HG02763 (cell line): ENCODE results near the gene DNAJC1.

Experiments
- ATAC-seq: cut with Tn5 transposase; IDR thresholded peaks from one replicate; pipeline ENCODE4 v1.9.1; 2021; ENCODE audit warnings: mild to moderate bottlenecking, moderate library complexity; ENCODE audit not compliant: unreplicated experiment

The DNAJC1 gene

DNA sequence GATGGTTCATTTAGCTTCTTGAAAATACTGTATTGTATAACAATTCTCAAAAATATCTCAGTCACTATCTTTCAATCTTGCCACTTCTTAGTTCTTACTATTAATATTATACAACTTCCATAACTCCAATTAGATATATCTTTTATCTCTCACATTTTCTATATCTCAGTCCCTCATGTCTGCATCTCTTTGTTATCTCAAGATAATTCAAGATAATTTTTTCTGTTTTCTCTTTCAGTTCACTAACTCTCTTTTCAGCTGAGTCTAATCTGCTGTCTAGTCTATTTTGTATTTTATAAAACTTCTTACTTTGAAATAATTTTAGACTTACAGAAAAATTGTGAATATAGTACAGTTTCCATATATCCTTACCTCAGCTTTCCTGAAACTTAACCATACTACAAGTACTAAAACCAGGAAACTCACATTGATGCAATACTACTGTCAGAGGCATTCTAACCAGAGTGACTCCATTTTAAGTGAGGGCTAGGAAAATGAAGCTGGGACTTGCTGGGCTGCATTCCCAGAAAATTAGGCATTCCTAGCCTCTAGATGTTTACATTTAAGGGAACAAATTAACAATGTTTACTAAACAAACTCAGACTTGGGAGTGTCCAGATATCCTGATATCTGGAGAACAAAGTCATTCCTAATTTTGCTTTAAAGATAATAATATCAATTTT, 38.4 kb downstream of the DNAJC1 start:
- ATAC-seq: no peak

DNA sequence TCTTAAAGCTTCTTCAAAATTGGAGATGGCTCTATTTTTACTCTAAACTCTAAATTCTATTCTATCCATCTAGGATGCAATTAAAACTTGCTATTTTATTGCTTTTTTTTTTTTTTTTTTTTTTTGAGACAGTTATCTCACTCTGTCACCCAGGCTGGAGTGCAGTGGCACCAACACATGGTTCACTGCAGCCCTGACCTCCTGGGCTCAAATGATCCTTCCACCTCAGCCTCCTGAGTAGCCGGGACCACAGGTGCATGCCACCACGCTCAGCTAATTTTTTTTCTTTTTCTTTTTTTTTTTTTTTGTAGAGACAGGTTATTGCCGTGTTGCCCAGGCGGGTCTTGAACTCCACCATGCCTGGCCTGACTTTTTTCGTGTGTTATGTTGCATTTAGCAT, 41.2 kb downstream of the DNAJC1 start:
- ATAC-seq: no peak

DNA sequence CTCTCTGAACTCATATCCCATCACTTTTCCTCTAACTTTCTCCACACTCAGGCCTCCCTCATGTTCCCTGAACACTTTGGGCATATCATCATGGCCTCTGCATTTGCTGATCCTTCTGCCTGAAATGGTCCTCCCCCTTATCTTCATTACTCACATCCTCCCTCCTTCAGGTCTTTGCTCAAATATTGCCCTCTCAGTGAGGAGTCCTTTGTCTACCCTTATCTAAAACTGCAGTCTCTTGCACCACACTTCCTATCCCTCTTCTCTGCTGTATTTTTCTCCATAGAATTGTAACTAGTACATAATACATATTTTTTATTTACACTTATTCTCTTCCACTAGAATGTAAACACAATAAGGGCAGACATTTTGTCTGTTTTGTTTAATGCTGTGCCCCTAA, 41.7 kb downstream of the DNAJC1 start:
- no peak for ATAC-seq

DNA sequence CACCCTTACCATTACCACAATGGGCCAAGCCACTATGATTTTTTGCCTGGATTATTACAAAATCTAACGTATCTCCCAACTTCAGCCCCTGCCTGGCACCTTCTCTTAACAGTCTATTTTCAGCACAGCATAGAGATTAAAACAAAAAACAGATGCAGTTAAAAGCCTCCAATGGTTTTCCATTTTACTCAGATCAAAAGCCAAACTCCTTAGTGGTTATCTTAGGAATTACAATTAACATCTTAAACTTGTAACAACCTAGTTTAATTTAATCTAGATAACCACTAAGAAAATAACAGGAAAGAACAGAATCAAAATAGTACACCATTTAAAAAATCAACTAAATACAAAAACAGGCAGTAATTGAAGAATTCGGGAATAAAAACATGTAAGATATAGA, 43.5 kb downstream of the DNAJC1 start:
- ATAC-seq: no peak

DNA sequence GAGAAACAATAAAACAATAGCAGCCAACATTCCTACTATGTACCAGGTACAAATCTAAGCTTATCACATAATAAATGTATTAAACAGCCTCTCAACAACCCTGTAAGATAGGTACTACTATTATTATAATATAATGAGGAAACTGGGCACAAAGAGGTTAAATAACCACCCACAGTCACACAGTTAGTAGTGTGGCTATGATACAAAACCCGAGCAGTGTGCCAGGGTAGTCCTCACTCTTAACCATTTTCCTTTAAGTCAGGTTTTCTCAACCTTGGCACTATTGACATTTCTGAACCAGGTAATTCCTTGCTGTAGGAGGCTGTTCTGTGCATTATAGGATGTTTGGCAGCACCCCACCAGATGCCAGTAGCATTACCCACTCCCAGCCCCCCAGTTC, 48.8 kb downstream of the DNAJC1 start:
- no peak for ATAC-seq

DNA sequence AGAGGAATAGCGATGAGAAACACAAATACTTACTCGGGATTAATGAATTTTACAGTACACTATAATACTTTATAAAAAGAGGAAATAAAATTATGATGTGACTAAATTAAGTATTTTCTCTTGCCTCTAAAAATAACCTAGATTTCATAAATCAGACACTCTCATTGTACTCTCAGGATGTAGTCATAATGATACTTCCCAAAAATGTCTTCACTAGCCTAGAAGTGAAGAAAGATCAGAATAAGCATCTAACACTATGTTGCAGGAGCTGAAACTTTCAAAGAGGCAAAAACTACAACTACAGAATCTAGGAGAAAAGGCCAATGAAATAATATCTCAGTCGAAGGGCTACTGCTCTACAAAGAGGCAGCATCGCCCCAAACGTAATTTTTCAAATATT, 49.4 kb downstream of the DNAJC1 start:
- no peak for ATAC-seq

DNA sequence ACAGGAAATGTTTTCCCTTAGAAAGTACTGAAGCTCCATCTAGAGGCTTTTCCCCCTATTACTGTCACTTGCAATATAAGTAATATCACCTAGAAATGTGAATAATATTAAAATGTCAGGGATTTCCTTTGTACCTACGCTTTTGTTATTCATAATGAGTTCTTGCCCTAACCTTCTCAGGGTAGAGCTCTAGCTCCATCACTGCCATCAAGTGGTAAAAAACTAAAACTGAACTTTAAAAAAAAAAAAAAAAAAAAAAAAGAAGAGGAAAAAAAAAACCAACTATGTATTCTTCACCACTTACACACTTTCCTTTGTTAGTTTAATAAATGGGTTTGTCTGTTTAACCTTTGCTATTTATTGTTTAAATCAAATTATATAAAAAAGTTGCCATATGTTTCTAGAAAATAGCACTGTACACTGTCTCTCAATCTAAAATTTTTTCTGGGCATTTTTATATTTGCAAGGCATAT, 49.9 kb downstream of the DNAJC1 start:
- ATAC-seq: no peak

DNA sequence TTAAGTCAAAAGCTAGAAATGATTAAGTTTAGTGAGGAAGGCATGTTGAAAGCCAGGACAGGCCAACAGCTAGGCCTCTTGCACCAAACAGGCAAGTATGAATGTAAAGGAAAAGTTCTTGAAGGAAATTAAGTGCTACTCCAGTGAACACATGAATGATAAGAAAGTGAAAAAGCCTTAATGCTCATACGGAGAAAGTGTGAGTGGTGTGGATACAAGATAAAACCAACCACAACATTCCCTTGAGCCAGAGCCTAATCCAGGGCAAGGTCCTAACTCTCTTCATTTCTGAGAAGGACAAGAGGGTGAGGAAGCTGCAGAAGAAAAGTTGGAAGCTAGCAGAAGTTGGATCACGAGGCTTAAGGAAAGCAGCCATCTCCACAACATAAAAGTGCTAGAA, 53.0 kb downstream of the DNAJC1 start:
- ATAC-seq: no peak

DNA sequence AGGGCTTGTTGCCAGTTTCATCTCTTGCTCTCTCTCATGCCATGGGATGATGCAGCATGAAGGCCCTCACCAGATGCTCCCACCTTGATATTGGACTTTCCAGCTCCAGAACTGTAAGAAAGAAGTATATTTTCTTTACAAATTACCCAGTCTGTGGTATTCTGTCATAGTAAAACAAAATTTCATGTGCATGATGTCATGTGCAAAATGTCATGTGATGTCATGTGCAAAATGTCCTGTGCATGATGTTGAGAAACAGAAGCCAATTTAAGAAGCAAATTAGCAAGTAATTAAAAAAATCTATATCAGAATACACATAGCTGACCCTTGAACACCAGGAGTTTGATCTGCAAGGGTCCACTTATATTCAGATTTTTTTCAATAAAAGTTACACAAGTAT, 56.6 kb downstream of the DNAJC1 start:
- no peak for ATAC-seq

DNA sequence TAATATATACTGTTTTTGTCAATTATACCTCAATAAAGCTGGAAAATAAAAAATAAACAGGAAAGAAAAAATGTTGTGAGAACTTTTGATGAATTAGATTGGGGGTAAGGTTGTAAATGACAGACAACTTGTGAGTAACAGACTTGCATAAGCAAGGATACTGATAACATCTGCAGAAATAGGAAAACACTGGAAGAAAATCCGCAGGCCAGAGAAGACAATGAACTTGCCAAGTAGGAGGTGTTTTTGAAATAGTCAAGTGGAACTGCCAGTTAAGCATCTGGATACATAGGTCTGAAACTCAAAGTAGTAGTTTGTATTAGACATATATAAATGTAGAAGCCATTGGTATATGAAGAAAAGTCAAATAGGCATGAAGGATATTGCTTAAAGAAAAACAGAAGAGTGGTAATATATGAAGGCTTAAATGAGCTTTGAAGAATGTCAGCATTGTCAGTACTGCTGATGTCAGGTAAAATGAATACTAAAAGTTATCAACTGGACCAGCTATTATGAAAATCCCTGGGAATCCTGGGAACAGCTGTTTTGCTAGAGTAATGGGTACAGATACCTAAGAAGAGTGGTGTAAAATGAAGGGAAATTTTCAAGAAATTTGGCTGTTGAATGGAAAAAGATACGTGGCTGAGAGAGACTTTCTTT, 58.7 kb downstream of the DNAJC1 start:
- ATAC-seq: no peak

DNA sequence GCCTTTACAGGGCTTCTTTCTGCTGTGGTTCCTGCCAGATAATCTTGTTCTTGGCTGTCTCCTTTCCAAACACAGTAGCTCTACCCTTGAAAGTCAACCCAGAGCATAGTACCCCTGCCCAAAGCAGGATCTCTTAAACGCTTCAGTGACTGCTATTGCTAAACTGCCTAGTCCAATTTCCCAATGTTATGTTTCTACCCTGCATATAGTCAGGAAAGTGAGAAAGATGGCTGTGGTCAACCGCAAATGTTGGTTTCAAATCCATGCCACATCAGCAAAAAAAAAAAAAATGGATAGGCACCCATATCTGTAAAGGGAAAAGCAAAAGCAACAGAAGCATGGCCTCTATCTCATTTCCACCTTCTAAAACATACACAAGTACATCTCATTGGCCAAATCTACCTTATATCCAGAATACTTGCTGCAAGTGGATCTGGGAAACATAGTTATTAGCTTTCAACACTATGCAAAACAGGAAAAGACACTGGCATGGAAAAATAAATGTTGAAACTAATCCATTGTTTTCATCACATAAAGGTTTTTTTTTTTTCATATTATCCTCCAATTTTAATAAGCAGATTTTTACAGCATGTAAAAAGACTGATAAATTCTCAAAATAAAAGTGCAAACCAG, 59.8 kb downstream of the DNAJC1 start:
- no peak for ATAC-seq

DNA sequence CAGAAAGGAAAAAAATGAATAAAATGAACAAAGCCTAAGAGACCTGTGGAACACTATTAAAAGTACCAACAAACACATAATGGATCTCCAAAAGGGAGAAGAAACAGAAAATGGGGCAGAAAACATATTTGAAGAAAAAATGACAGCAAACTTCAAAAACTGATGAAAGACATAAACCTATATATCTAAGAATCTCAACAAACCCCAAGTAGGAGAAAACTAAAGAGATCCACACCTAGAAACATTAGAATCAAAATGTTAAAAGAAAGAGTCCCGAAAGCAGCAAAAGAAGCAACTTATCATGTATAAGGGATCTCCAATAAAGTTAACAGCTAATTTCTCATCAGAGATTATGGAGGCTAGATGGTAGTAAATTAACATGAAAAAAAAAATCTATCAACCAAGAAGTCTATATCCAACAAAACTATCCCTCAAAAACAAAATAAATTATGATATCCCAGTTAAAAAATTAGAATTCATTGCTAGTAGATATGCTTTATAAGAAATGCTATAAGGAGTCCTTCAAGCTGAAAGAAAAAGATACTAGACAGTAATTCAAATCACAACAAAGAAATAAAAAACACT, 68.0 kb downstream of the DNAJC1 start:
- no peak for ATAC-seq

DNA sequence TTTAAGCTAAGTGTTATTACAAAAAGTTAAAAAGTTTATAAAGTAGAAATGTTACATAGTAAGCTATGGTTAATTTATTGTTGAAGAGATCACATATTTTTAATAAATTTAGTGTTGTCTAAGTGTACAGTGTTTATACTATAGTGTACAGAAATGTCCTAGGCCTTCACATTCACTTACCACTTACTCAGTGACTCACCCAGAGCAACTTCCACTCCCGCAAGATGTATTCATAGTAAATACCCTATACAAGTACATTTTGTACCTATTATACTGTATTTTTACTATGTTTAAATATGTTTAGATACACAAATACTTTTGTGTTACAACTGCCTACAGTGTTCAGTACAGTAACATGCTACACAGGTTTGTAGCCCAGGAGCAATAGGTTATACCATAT, 69.2 kb downstream of the DNAJC1 start:
- ATAC-seq: no peak

DNA sequence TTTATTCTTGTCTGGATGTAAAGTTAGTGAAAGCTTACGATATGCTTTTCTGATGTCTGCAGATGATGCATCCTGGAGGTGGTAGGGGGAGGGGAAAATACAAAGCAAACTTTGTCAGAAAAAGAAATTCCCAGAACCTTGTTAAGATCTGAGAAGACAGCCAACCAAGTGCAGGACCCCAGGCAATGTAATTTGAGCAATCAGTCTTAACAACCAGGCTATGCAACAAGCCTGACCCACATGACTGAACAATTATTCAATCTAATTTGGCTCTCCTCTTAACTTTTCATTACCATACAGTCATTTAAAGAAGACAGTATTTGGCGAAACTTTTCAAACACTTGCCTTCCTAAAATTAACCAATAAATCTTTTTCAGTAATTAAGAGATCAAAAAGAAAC, 74.5 kb downstream of the DNAJC1 start:
- no peak for ATAC-seq

DNA sequence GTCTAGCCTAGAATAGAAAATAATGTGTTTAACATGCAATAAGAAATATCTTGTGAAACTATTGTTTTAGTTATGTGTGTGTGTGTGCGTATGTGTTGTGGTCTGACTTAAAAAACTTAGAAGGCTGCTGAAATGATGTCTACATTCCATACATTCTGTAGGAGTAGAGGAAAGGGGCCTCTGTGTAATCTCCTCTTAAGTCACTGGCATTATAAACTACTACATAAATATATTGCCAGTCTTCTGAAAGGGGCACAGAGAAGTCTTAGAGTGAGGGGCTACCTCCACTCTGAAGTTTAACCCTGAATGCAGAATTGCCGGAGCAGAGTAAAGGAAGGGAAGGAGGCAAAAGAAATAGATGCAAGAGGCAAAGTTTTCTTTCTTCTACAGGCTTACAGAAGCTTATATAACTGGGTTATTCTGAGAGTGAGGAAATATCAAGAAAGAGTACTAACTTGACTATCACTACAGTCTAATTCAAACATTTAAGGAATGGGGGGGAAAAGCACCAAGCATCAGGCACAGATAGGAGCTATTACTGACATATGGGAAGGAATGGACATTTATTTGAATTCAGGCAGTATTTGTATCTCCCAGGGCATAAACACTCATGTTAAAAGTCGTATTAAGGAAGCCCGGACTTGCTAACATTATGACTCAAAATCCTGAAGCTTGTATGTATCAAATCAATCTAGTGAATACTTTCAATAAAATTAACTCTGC, 75.7 kb downstream of the DNAJC1 start:
- no peak for ATAC-seq

DNA sequence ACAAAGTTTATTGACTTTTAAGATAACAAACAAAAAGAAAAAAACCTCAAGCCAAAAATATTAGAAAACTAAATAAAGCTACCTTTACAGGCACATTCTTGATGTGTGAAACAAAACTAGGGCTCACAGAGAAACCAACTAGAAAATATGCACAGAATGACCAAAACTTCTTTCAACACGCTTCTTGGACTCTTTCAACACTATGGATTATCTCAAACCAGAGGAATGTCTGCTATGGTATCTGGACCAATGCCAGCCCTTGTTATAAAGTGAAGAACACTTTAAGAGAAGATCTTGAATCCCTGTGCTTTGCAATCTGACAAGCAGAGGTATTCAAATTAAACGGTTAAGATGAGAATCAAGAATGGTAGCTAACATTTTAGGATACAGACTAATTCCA, 76.6 kb downstream of the DNAJC1 start:
- ATAC-seq: no peak

DNA sequence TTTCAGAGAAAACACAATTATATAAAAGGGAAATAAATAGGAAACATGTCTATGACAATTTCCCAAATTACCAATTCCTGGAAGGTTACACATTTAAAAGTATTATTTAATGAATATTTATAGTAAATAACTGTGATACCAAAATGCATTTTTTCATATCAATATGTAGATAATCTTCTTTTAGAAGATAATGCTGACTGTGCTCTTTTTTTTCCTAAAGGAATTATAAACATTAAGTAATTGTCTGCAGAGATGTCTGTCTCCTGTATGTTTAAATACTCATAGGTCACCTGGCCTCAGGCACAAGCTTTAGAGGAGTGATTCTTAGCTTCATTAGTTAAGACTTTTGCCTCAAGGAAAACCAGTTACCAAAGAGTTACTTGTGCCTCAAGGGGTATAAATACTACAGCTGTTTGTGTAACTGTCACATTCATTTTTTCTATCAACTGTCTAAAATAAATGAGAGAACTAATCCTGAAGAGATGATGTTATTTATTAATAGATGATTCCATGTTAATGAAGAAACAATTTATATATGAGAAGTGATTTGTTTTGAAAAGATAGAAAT, 77.1 kb downstream of the DNAJC1 start:
- ATAC-seq: no peak

DNA sequence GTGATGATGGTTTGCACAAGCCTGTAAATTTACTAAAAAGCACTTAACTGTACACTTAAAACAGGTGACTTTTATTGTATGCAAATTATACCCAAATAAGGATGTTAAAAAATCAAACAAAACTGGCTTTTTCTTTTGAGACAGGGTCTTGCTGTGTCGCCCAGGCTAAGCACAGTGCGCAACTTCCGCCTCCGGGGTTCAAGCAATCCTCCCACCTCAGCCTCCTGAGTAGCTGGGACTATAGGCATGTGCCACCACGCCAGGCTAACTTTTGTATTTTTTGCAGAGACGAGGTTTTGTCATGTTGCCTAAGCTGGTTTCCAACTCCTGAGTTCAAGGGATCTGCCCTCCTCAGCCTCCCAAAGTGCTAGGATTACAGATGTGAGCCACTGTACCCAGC, 77.7 kb downstream of the DNAJC1 start:
- no peak for ATAC-seq

DNA sequence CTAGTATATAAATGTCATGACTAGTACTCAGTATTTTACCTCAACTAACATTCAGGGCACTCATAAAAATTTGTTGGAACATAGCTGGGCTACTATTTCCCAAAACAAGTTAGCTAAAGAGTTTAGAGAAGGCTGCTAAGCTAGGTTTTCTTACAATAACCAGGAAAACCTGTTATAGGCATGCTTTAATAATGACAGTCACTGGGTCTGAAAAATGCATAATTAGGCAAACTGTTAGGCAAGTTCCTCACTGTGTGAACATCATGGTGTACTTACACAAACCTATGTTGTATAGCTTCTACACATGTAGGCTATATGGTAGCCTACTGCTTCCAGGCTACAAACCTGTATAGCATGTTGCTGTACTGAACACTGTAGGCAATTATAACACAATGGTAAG, 79.0 kb downstream of the DNAJC1 start:
- ATAC-seq: no peak

DNA sequence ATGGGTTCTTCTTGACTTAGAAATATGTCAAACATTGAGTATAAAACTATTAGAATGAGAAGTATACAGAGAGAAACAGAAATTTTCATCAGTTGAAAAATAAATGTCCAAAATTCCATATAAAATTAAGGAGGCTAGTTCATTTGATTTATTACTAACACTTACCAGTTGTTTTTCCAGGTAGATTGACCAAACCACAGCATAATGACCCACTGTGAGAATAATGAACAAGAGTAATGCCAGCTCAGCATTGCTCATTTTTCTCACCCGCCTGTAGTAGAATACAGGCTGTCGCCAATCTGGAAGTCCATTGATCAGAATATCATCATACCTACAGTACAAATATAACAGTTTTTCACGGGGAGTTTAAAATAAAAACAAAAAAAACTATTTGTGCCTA, 82.9 kb downstream of the DNAJC1 start:
- ATAC-seq: no peak

DNA sequence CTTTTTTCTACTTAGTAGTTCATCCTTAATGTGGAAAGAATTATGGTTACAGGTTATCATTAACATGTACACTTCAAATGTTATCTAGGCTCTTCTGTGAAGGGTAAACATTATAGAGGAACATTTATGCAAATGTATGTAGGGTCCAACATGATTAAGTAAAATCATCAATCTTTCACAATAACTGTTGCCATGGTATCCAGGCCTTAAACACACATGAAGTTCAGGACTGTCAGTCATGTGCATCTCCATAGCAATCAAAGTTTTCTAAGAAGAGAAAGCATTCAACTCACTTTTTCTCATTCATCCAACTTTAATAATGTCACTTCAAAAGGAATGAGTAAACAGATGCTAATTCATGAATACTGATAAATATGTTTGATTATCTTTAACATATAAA, 83.6 kb downstream of the DNAJC1 start:
- no peak for ATAC-seq
